HG03045 (cell line): Measurements from ENCODE around the gene ZBTB39.
"Not testable (repeated sequence)": the region's sequence is repeated elsewhere in the genome, so short reads cannot be mapped to it uniquely, and the experiment has no call there.

ENCODE experiments used
- ATAC-seq: cut with Tn5 transposase; IDR thresholded peaks from one replicate; pipeline ENCODE4 v1.9.1; 2021; ENCODE audit warnings: mild to moderate bottlenecking, moderate library complexity; ENCODE audit not compliant: unreplicated experiment

The ZBTB39 gene

DNA sequence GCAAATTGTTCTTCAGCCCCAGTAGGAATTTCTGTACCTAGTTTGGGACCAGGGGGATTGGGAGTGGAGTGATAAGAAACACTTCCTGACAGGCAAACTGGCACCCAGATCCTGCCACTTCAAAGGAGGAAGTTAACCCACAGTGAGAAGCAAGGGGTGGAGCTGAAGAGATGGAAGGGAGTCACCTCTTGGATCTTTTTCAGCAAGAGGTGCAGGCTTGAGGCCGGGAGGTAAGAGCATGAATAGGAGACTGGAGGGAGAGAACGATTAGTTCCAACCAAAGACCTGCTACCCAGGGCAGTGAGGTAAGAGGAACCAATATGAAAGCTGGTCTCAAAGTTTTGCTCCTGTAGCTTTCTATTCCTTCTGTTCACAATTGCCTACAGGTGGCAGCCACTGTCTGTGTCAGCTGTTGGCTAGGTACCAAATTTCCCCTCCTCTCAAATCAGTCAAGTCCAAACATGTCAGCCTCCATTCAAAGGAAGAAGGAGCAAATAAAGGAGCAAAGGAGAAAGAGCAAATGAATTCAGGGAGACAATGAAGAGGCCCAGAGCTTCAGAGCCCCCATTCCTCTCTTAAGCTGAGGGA is 24.9 kb upstream of the ZBTB39 start:
- no peak for ATAC-seq

DNA sequence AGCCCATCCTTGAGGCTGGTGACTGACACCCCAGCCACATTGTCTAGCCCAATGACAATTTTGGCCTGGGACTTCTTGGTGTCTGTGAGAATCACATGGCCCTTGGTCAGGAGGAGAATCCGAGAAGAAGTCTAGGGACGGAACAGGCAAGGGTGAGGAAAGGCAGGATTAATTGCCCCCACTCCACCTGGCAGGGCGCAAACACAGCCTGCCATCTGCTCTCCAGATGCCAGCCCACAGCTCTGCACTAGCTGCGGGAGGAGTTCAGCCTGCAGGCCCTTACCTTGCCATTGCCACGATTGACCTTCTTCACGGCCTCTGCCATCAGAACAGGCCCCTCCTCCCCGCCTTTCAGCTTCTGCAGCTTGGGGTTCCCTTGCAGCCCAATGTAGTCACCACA is 23.1 kb upstream of the ZBTB39 start:
- no peak for ATAC-seq

DNA sequence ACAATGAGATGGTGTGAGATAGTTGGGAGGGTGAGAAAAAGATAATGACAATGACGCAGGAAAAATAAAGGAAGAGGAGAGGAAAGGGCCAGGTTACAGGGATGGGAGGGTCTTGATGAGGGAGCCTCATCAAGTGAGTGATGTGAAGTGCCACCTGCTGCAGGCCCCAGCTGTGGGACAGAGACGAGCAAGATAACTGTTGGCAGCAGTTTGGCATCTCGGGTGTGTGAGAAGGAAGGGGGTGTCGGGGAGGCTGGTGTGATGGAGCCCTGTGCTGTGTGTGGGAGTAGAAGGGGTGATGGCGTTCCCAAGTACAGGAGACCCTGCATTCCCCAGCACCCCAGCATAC is 21.4 kb upstream of the ZBTB39 start:
- ATAC-seq, result no peak

DNA sequence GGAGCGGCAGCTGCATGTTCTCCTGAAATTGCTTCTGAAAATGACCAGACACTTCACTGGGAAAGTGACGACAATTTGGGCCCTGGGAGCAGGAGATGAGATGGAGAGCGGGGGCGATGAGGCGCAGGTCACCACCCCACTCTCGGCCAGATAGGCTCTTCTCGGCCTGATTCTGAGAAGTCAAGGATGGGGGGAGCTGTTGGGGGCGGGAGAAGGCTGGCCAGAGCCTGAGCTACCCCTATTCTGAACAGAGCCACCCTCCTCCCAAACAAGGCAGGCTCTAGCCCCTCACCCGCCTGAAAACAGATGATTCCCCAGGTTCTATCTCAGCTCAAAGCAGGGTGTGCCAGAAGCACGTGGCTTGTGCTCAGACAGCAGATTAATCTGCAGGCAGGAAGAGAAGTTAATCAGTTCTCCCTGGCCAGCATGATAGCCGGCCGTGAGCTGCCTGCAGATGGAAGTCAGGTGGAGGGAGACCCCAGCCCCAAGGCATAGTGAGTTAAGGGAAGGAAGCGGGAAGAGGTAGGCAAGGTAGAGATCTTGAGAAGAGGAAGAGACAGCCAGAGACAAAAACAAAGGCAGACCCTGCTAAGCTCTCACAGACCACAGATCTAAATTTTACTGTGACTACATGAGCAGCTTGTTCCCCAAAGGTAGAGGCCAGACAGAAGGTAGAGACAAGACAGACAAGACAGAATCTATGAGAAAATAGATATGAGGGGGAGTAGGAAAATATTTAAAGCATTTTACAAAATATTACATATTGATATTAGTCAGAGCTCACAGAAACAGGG is 20.9 kb upstream of the ZBTB39 start:
- no peak for ATAC-seq

DNA sequence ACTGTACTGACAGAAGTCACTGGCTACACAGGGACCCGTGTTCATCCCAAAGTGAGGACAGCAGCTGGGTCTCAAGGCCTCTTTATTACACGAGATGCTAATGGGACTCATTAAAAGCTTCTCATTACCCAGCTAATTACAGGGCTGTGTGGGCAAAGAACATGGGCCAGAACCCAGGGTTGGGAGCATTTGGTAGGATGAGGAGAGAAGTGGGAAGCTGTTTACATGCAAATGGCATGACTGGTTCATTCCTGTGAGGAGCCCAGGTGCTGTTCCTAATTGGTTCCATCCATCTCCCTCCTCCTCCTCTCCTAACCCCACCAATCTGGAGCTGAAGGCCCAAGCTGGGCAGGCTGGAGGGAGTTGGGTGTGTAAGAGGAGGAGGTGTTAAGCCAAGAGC is 18.9 kb upstream of the ZBTB39 start:
- no peak for ATAC-seq

DNA sequence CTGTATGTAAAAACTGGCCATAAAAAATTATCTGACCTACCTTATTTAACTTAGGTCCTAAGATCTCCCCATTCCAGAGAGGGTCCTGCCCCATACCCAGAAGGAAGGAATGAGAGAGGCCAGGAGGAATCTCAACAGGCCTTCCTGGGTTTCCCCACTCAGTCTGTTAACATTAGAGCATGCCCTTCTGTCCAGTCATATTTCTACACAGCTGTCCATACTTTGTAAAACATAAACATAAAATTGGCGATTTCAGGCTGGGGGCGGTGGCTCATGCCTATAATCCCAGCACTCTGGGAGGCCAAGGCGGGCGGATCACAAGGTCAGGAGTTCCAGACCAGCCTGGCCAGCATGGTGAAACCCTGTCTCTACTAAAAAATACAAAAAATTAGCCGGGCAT is 16.0 kb upstream of the ZBTB39 start:
- not testable (repeated sequence) for ATAC-seq

DNA sequence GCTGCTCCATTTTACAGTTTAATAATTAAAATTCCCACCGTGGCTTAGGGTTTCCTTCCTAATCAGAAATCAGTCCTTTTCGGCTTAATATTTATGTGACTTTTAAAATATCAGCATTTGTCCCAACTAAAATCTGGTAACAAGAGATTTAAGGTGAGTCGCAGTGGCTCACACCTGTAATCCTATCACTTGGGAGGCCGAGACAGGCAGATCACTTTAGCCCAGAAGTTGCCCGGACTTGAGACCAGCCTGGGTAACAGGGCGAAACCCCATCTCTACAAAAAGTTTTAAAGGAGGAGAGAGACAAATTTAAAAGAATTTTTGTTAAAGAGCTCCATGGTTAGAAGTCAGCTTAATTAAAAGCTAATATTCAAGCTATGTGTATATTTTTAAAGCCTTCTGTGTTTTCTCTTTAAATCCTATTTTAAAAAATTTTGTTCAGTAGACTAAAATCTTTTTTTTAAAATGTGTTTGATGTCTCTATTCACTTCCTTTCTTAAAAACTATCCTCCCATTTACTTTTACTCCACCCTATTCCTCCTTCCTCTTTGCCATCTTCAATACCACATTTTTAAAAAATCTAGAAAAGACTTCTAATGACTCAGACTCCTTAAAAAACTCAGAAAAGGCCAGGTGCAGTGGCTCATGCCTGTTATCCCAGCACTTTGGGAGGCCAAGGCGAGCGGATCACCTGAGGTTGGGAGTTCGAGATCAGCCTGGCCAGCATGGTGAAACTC is 13.8 kb upstream of the ZBTB39 start:
- no peak for ATAC-seq

DNA sequence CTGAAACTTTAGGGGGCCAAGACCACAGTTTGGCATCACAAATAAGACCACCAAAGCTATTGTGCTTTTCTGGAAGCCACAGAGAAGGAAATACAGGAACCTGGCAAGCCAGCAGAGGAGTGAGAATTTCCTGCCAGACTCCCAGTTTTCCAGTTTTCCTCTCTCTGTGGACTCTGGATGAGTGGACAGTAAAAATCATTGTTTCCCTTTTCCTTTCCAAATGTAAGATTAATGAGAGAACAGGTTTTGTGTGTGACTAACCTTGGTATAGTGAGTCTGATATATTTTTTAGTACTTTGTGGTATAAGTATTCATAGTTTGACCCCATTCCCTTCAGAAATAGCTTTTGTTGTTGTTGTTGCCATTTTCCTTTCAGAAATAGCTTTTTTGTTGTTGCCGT is 12.6 kb upstream of the ZBTB39 start:
- ATAC-seq, result no peak

DNA sequence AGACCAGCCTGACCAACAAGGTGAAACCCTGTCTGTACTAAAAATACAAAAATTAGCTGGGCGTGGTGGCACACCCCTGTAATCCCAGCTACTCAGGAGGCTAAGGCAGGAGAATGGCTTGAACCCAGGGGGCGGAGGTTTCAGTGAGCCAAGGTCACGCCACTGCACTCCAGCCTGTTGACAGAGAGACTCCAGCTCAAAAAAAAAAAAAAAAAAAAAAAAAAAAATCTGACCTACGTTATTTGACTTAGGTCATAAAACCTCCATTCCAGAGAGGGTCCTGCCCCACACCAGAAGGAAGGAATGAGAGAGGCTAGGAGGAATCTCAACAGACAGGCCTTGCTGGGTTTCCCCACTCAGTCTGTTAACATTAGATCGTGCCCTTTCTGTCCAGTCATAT is 12.0 kb upstream of the ZBTB39 start:
- not testable (repeated sequence) for ATAC-seq

DNA sequence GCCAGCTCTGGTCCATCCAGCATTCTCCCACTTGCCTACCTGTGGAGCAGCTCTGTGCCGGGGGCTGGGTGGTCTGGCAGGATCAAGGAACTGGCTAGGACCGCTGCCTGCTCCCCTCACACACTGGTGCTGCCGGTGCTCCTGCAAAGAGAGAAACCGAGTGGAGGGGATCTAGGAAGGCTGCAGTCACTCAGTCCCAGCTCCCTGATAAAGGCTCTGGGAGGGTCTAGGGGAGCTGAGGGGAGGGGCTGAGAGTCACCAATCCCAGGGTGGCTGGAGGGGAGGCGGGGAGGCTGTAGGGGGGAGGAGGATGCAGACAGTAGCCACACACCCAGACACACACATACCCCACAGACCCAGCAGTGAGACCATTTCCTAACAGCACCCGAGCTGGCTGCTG is 10.0 kb upstream of the ZBTB39 start, which contains the start of gene TAC3:
Gene TAC3 (minus strand): TSS at position 182 of the 400 bp plus-strand sequence. CDS start 732 bp downstream, outside the sequence.
- no peak for ATAC-seq

DNA sequence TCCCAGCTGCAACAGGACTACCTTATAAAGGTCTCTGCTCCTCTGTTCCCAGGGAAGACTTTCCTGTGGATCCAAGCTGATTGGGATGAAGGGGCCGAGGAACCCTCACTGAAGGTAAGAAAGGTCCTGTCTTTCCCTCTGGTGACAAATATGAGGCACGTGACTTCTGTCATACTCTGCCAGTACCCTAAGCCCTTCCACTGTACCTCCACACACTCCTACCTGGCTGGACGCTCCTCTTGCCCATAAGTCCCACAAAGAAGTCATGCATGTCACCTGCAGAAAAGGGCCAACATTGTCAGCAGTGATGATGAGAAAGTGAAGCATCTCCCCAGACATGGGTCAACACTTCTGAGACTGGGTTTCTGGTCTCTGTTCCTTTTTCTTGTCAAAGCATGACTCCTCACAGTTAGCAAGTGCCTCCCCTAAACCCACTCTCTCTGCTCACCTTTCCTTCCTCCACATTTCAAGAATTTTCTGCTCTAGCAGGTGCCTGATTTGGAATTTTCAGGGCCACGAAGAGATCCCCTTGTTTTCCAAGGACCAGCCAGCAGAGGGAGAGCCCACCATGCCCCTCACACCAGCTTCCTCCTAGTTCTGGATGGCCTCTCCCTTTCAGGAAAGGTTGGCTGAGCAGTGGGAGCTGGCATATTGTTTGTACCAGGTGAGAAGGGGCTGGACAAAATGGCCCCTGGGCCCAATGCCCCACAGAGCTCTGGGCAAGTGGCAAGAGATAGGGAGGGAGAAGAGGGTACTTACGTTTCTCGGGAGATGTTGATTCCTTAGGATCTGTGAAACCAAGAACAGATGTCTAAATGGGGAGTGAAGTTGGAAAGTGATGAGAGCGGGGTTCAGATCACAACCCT is 6.5 kb upstream of the ZBTB39 start:
- ATAC-seq, result peak; percentile 73

DNA sequence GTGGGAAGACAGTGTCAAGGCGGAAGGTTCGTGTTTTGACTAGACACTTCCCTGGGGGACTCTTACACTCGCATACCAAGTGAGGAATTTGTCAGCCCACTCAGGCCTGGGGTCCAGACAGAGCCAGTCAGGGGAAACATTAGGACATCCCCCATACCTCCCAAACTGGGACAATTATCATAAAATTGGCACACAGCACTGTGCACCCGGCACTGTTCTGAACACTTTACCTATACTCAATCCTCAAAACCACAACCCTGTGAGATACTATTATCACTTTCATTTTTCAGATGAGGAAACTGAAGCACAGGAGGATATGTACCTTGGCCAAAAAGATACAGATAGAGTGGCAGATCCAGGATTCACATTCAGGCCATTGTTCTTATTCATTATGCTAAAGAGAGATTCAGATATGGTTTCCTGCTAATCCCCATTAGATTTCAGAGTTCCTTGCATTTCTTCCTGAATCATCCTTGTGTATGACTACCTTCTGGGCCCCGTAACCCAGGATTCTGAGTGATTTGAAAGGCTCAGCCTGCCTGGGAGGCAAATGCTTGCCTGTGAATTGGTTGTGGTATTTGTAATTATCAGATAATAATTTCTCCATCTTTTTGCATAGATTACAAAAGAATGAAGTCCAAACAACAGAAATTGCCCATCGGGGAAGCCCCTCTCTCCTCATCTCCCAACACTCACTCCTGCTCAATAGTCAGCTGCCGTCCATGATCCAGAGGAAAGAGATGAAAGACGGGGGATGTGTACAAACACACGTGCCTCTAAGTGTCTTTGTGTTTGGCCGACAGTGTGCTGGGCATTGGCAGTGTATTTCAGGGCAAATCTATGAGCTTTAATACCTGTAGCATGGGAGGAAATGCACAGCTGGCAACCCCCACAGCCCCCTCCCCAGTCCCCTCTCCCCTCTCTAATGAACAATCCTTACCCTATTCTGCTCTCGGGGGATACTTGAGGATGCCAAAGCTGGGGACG is 5.4 kb upstream of the ZBTB39 start:
- peak; percentile 59 for ATAC-seq

DNA sequence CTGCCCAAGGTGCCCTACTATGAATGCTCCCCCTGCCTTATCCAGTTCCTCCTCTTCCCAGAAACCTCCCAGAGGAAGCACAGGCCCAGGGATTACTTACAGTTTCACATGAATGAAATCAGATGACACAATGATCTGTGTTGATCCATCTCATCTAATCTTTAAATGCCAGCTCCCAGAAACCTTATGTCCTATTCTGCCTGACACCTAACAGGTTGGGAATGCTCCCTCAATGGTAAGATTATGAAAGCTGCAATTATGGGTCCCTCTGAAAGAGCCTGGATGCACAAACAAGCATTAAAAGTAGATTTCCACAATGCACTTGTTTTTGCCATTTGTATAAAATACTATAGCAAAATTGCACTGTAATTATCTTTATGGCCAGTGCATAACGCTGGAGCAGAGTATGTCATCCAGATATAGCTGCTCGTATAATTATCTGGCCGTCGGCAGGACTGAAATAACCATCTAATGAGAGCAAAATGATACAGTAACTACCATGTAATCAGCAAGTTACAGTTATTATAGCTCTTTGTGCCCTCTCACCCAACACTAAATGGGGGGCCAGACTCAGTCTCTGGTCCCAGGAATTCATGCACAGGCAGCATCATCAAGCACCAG is 4.4 kb upstream of the ZBTB39 start:
- no peak for ATAC-seq

DNA sequence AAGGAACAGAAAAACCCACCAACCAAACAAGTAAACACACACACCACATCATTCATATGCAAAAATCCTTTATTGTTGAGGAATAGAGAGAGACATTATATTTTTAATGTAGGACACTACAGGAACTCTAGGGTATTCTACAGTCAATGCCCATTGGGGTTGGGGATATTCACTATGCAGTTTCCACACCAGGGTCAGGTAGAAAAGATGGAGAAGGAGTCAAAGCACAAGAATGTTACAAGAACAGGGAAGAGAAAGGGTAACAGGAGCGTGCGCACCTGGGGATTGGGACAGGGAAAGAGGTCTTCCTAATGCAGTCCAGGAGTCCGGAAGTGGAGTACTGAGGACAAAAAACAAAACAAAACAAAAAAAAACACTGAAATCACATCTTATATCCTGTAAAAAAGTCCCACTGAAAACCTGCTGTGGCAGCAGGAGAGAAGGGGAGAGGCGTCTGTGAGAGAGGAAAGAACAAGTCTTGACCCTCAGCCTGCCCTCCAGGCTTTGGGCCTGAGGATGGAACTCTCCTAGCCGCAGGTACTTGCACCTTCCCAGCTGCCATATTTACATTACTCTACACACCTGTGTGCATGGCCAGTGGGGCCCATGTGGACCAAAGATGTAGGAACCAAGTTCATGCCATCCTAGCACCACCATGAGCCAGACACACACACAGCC is 3.7 kb upstream of the ZBTB39 start:
- no peak for ATAC-seq

DNA sequence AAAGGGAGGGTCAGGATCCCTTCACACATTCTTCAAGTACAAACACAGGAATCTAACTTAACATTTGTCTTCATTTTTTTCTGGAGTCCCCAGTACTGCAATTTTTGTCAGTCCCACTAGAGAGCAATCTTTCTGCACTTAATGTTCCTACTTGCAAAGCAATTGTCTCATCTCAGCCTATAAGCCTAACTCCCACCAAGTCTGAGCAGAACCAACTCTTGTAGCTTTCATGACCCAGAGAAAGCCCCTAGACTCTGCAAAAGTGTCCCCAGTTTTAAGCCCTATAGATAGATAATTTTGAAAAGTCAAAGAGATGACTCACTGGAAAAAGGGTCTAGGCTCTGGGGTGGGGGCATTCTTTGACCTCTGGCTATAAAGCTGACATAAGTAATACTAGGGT is 1.8 kb upstream of the ZBTB39 start:
- no peak for ATAC-seq

DNA sequence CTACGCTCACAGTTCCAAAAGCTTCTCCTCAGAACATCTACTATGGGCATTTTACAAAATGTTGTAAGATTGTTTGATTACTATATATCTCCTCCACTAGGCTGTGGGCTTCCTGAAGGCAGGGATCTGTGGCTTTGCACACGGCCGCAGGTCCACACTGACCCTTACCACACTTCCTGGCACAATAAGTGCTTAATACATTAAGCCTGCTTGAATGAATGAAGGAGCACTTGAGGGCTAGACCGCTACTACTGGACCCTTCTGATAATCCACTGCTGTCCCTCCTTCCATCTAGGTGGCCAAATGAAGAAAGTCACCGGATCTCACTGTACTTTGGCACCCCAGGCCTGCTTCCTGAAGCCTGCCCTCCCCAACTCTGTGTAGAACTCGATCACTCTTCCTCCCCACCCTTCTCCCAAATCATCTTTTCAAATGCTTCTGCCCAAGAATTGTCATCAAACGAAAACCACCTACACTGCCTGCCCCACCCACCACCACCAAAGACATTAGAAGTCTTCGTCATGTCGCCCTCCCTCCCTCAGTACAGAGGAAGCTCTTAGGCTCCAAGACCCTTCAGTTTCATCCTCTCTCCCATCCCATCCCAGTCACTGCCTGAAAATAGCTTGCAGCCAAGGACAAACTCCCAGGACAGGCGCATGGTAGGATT is 596 bp upstream of the ZBTB39 start:
- ATAC-seq, result no peak

DNA sequence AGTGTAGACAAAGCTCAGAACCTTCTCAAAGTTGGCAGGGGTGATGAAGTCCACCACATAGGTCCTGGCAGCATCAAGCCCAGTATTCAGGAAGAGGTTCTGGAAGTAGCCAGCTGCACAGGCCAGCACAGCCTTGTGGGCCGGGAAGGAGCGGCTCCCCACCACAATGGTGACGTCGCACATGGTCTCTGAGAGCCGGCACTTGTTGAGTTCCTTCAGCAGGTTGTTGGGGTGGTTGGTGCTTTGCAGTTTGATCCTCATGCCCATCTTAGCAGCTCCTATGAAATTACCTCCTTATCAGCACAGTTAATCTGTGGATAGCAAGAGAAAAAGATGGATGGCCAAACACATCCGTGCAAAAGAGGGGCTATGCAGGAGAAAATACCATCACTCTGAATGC is 1.7 kb downstream of the ZBTB39 start:
- no peak for ATAC-seq

DNA sequence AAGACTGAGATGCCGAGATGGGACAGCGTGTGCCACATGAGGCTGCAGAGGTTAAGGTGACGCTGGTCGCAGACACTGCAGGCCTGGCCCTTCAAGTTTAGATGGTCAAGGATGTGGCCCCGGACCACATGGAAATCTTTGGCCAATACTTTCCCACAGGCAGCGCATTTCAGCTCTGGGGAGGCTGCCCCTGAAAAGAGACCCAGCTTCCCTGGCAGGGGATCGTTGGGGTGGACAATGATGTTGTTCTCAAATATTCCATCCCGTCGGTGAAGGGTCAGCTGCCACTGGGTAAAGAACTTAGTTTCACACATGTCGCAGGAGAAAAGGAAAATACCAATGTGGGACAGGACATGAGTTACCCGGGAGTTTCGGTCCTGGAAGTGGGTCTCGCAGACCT is 3.0 kb downstream of the ZBTB39 start:
- ATAC-seq, result no peak
